H9 (cell line): Measurements from ENCODE around the gene USP6. TPM values are rescaled to one million over a fixed set of nuclear protein-coding genes. Genes with fewer than 3 reads are reported as not detected.

Source experiments
- DNase-seq: peaks from one replicate; pipeline ENCODE4 v3.0.0-alpha.2; 2017
- H2AFZ ChIP-seq: one replicate; pipeline ENCODE4 v1.6.1; 2013; ENCODE audit warnings: mild to moderate bottlenecking, low read length, control low read depth, moderate library complexity
- H2AK5ac ChIP-seq: 2 replicates; pipeline ENCODE4 v1.6.1; 2013; ENCODE audit warnings: low read length, control low read depth, mixed read lengths; ENCODE audit not compliant: insufficient read length
- H2BK120ac ChIP-seq: one replicate; pipeline ENCODE4 v1.6.1; 2013; ENCODE audit warnings: low read depth, mild to moderate bottlenecking, low read length, control low read depth, inconsistent platforms; ENCODE audit not compliant: poor library complexity, severe bottlenecking
- H2BK12ac ChIP-seq: 2 replicates; pipeline ENCODE4 v1.6.1; 2013; ENCODE audit warnings: low read length, control low read depth, mixed read lengths, low read depth; ENCODE audit not compliant: insufficient read length
- H2BK15ac ChIP-seq: 2 replicates; pipeline ENCODE4 v1.6.1; 2013; ENCODE audit warnings: low read depth, low read length, control low read depth
- H2BK20ac ChIP-seq: one replicate; pipeline ENCODE4 v1.6.1; 2013; ENCODE audit warnings: low read depth, mild to moderate bottlenecking, low read length, control low read depth, inconsistent platforms; ENCODE audit not compliant: poor library complexity, severe bottlenecking
- H2BK5ac ChIP-seq: 2 replicates; pipeline ENCODE4 v1.6.1; 2013; ENCODE audit warnings: low read length, control low read depth, mixed read lengths; ENCODE audit not compliant: insufficient read length
- H3K14ac ChIP-seq: 2 replicates; pipeline ENCODE4 v1.6.1; 2013; ENCODE audit warnings: low read length, control low read depth; ENCODE audit not compliant: insufficient read depth
- H3K18ac ChIP-seq: 2 replicates; pipeline ENCODE4 v1.6.1; 2013; ENCODE audit warnings: low read depth, mild to moderate bottlenecking, mixed read lengths, low read length, control low read depth; ENCODE audit not compliant: insufficient read length
- H3K23ac ChIP-seq: 2 replicates; pipeline ENCODE4 v1.6.1; 2013; ENCODE audit warnings: low read length, control low read depth, mixed read lengths, low read depth; ENCODE audit not compliant: insufficient read length
- H3K23me2 ChIP-seq: 2 replicates; pipeline ENCODE4 v1.6.1; 2013; ENCODE audit warnings: low read depth, mild to moderate bottlenecking, mixed read lengths, low read length, control low read depth; ENCODE audit not compliant: insufficient read length, poor library complexity, severe bottlenecking
- H3K27ac ChIP-seq: 2 replicates; pipeline ENCODE4 v1.5.1; 2013; ENCODE audit warnings: low read length, control low read depth, mixed read lengths, low read depth; ENCODE audit not compliant: insufficient read length
- H3K27me3 ChIP-seq: 2 replicates; pipeline ENCODE4 v1.6.1; 2013; ENCODE audit warnings: low read length, control low read depth, inconsistent platforms; ENCODE audit not compliant: insufficient read depth
- H3K4ac ChIP-seq: 2 replicates; pipeline ENCODE4 v1.6.1; 2013; ENCODE audit warnings: low read depth, mild to moderate bottlenecking, control low read depth, inconsistent platforms, low read length, moderate library complexity
- H3K4me1 ChIP-seq: 2 replicates; pipeline ENCODE4 v1.6.1; 2013; ENCODE audit warnings: low read length, control low read depth, inconsistent platforms; ENCODE audit not compliant: insufficient read depth
- H3K4me2 ChIP-seq: 2 replicates; pipeline ENCODE4 v1.6.1; 2013; ENCODE audit warnings: low read length, control low read depth, mixed read lengths; ENCODE audit not compliant: insufficient read length, insufficient read depth
- H3K56ac ChIP-seq: 2 replicates; pipeline ENCODE4 v1.6.1; 2013; ENCODE audit warnings: low read depth, mild to moderate bottlenecking, mixed read lengths, low read length, control low read depth; ENCODE audit not compliant: insufficient read length
- H3K79me1 ChIP-seq: 2 replicates; pipeline ENCODE4 v1.6.1; 2013; ENCODE audit warnings: low read depth, mild to moderate bottlenecking, moderate library complexity, low read length, control low read depth, inconsistent platforms; ENCODE audit not compliant: insufficient read depth, poor library complexity, severe bottlenecking
- H3K79me2 ChIP-seq: 2 replicates; pipeline ENCODE4 v1.6.1; 2013; ENCODE audit warnings: low read length, control low read depth, inconsistent platforms; ENCODE audit not compliant: insufficient read depth
- H3K9ac ChIP-seq: 2 replicates; pipeline ENCODE4 v1.6.1; 2013; ENCODE audit warnings: low read length, control low read depth, mixed read lengths; ENCODE audit not compliant: insufficient read length; ENCODE audit errors: extremely low read depth
- H3K9me3 ChIP-seq: one replicate; pipeline ENCODE4 v1.6.1; 2013; ENCODE audit warnings: low read depth, low read length, inconsistent platforms; ENCODE audit not compliant: control insufficient read depth
- H3T11ph ChIP-seq: one replicate; pipeline ENCODE4 v1.6.1; 2013; ENCODE audit warnings: mild to moderate bottlenecking, low read length, control low read depth, inconsistent platforms
- H4K20me1 ChIP-seq: one replicate; pipeline ENCODE4 v1.6.1; 2013; ENCODE audit not compliant: control insufficient read depth, insufficient read length, insufficient read depth
- H4K5ac ChIP-seq: 2 replicates; pipeline ENCODE4 v1.6.1; 2013; ENCODE audit warnings: low read depth, mild to moderate bottlenecking, mixed read lengths, low read length, control low read depth; ENCODE audit not compliant: insufficient read length
- H4K8ac ChIP-seq: replicated peaks from 2 replicates; pipeline ENCODE4 v1.6.1; 2013; ENCODE audit warnings: low read length, control low read depth, mixed read lengths, low read depth; ENCODE audit not compliant: insufficient read length
- H4K91ac ChIP-seq: 2 replicates; pipeline ENCODE4 v1.6.1; 2013; ENCODE audit warnings: low read depth, mild to moderate bottlenecking, moderate library complexity, mixed read lengths, low read length, control low read depth; ENCODE audit not compliant: insufficient read length
- H3K27ac Mint-ChIP-seq, 3 experiments: 2 replicates in 2 of 3; 3 replicates in 1 of 3; pipeline ENCODE4 v1.8.0; 2020 to 2021; ENCODE audit warnings: mixed read lengths in 3 of 3, mild to moderate bottlenecking in 1 of 3, moderate library complexity in 1 of 3
- H3K27me3 Mint-ChIP-seq: 2 replicates; pipeline ENCODE4 v1.8.0; 2021; ENCODE audit warnings: low read depth, mild to moderate bottlenecking, moderate library complexity, mixed read lengths
- H3K36me3 Mint-ChIP-seq, 3 experiments: 2 replicates in 2 of 3; 3 replicates in 1 of 3; pipeline ENCODE4 v1.8.0; 2020 to 2021; ENCODE audit warnings: low read depth in 3 of 3, mixed read lengths in 3 of 3; ENCODE audit not compliant: insufficient read depth in 1 of 3
- H3K4me1 Mint-ChIP-seq, 2 experiments: 2 replicates each; pipeline ENCODE4 v1.8.0; 2020; ENCODE audit warnings: mixed read lengths in 2 of 2
- H3K4me3 Mint-ChIP-seq, 2 experiments: 2 replicates in 1 of 2; 3 replicates in 1 of 2; pipeline ENCODE4 v1.8.0; 2020 to 2021; ENCODE audit warnings: mild to moderate bottlenecking in 2 of 2, mixed read lengths in 2 of 2, moderate library complexity in 1 of 2
- H3K9me3 Mint-ChIP-seq, 2 experiments: 2 replicates in 1 of 2; 3 replicates in 1 of 2; pipeline ENCODE4 v1.8.0; 2020; ENCODE audit warnings: mild to moderate bottlenecking in 2 of 2, mixed read lengths in 2 of 2, moderate library complexity in 1 of 2
- CTCF ChIP-seq: fragments of 200-600 bp; sonication (generic); conservative IDR thresholded peaks from 3 replicates; pipeline ENCODE4 v1.8.0; 2021; ENCODE audit warnings: antibody characterized with exemption, mild to moderate bottlenecking
- WGBS: extraction: QIAGEN DNeasy Blood & Tissue Kit; methylation state at CpG from one replicate; pipeline ENCODE4 v1.1.7; 2013; ENCODE audit warnings: missing lambda C conversion rate, low lambda C conversion rate, mixed read lengths; ENCODE audit not compliant: insufficient read length; ENCODE audit errors: extremely low coverage; 5-methylcytosine and 5-hydroxymethylcytosine counted together
- total RNA-seq: library from RNA; stranded (reverse); gene quantifications from 2 replicates; pipeline ENCODE4 v1.2.1, GENCODE V29; 2021

The USP6 gene
- total RNA-seq, 1 experiment from 2014 or later, result 0.17 TPM

- Histone ChIP-seq H4K8ac (no peak overlapping the region), H4K5ac (no peak overlapping the region), H3T11ph (no peak overlapping the region), H3K14ac (no peak overlapping the region), H2BK120ac (no peak overlapping the region), H3K4me2 (no peak overlapping the region), H3K9ac (no peak overlapping the region), H3K18ac (no peak overlapping the region), H2AK5ac (no peak overlapping the region), H2BK15ac (no peak overlapping the region), H3K23ac (no peak overlapping the region), H3K4me1 (no peaks in the 10 kb centered on the region), H2AFZ (no peak overlapping the region), H3K56ac (no peak overlapping the region), H3K79me2 (no peaks in the 10 kb centered on the region), H3K79me1 (no peaks in the 10 kb centered on the region), H3K27ac (no peak overlapping the region), H3K4ac (no peak overlapping the region), H2BK5ac (no peak overlapping the region), H2BK20ac (no peak overlapping the region), H3K9me3 (peaks cover 10% of the 10 kb centered on the region), H4K91ac (no peak overlapping the region), H4K20me1 (no peaks in the 10 kb centered on the region), H2BK12ac (no peak overlapping the region), H3K23me2 (peaks cover 7% of the 10 kb centered on the region), H3K27me3 (no peaks in the 10 kb centered on the region)
- no peak overlapping the region; a peak in 1 of 7 replicates for H3K27ac Mint-ChIP-seq
- WGBS, result no CpG with 5 or more reads among the region's 6 CpGs
- peaks cover 45% of the 10 kb centered on the region for H3K27me3 Mint-ChIP-seq
- no peak for TF ChIP-seq CTCF
- peaks cover 22 to 33% (median 25%) of the 10 kb centered on the region in 3 experiments for H3K36me3 Mint-ChIP-seq
- H3K4me3 Mint-ChIP-seq, result no peak overlapping the region
- DNase-seq, result no peak
- H3K4me1 Mint-ChIP-seq, result peaks cover 2 to 3% of the 10 kb centered on the region in 2 experiments; a peak in 1 of 4 replicates
- peaks cover 33 to 47% of the 10 kb centered on the region in 2 experiments for H3K9me3 Mint-ChIP-seq
These were observed 15.0 kb upstream of the USP6 start for GRCh38 chr17:5100832-5101231.
